DOHH2 (cell line): ENCODE results near the gene APH1B.

Experiments
- H3F3A ChIP-seq: fragments of 200-600 bp; sonication (generic), shearing (Covaris generic); 2 replicates; pipeline ENCODE4 v1.6.0; 2016; ENCODE audit warnings: antibody characterized with exemption, mild to moderate bottlenecking; ENCODE audit not compliant: control insufficient read depth, insufficient read depth
- H3K27ac ChIP-seq: fragments of 200-600 bp; sonication (generic); 2 replicates; pipeline ENCODE4 v1.5.1; 2014; ENCODE audit warnings: low read depth, mild to moderate bottlenecking, low read length, moderate library complexity
- H3K27me3 ChIP-seq: fragments of 200-600 bp; sonication (generic); 2 replicates; pipeline ENCODE4 v1.6.1; 2014; ENCODE audit warnings: mild to moderate bottlenecking, low read length, mixed read lengths; ENCODE audit not compliant: control insufficient read depth
- H3K36me3 ChIP-seq: fragments of 200-600 bp; sonication (generic); 2 replicates; pipeline ENCODE4 v1.6.1; 2014; ENCODE audit warnings: mild to moderate bottlenecking, low read length, moderate library complexity, mixed read lengths; ENCODE audit not compliant: control insufficient read depth
- H3K4me1 ChIP-seq: fragments of 200-600 bp; sonication (generic); 2 replicates; pipeline ENCODE4 v1.6.1; 2014; ENCODE audit warnings: mild to moderate bottlenecking, low read length, mixed read lengths; ENCODE audit not compliant: control insufficient read depth
- H3K4me2 ChIP-seq: fragments of 200-600 bp; sonication (generic); 2 replicates; pipeline ENCODE4 v1.6.0; 2014; ENCODE audit warnings: mild to moderate bottlenecking, low read length, moderate library complexity
- H3K4me3 ChIP-seq: fragments of 200-600 bp; sonication (generic); 2 replicates; pipeline ENCODE4 v1.5.1; 2014; ENCODE audit warnings: mild to moderate bottlenecking, low read length, mixed read lengths
- H3K79me2 ChIP-seq: fragments of 200-600 bp; sonication (generic); 2 replicates; pipeline ENCODE4 v1.6.1; 2014; ENCODE audit warnings: mild to moderate bottlenecking, low read length, mixed read lengths; ENCODE audit not compliant: control insufficient read depth
- H3K9me2 ChIP-seq: fragments of 200-600 bp; sonication (generic); replicated peaks from 2 replicates; pipeline ENCODE4 v1.6.1; 2014; ENCODE audit warnings: mild to moderate bottlenecking, low read length, mixed read lengths; ENCODE audit not compliant: control insufficient read depth
- H3K9me3 ChIP-seq: fragments of 200-600 bp; sonication (generic); 2 replicates; pipeline ENCODE4 v1.6.1; 2014; ENCODE audit warnings: antibody characterized with exemption, low read length, mixed read lengths; ENCODE audit not compliant: control insufficient read depth, insufficient read depth
- H4K20me1 ChIP-seq: fragments of 200-600 bp; sonication (generic); 2 replicates; pipeline ENCODE4 v1.6.0; 2014; ENCODE audit warnings: low read depth, mild to moderate bottlenecking, antibody characterized with exemption, low read length, moderate library complexity; ENCODE audit not compliant: control insufficient read depth, insufficient read depth
- CTCF ChIP-seq: fragments of 200-600 bp; sonication (generic); IDR thresholded peaks from one replicate; pipeline ENCODE4 v1.5.1; 2014; ENCODE audit warnings: antibody characterized with exemption, mild to moderate bottlenecking, low read depth, low read length; ENCODE audit not compliant: poor library complexity, severe bottlenecking
- EZH2phosphoT487 ChIP-seq: fragments of 200-600 bp; sonication (generic); IDR thresholded peaks from 2 replicates; pipeline ENCODE4 v1.6.1; 2017; ENCODE audit warnings: borderline replicate concordance, mild to moderate bottlenecking, antibody characterized with exemption, low read length, moderate library complexity, mixed read lengths

APH1B gene

GRCh38 chr15:63321462-63321861 lies 44.1 kb downstream of the APH1B start:
- Histone ChIP-seq H4K20me1 (no peaks in the 10 kb centered on the region), H3K36me3 (no peaks in the 10 kb centered on the region), H3K9me2 (no peaks in the 10 kb centered on the region), H3K4me2 (no peak overlapping the region), H3K79me2 (no peaks in the 10 kb centered on the region), H3K27me3 (peaks cover 15% of the 10 kb centered on the region; the same call in 1 of the 2 replicates), H3F3A (no peaks in the 10 kb centered on the region), H3K9me3 (no peaks in the 10 kb centered on the region), H3K27ac (no peak overlapping the region), H3K4me1 (no peaks in the 10 kb centered on the region), H3K4me3 (no peak overlapping the region)
- no peak for TF ChIP-seq CTCF
- no peak for TF ChIP-seq EZH2phosphoT487

- H3K4me1 ChIP-seq = no peaks in the 10 kb centered on the region
- H3K4me3 ChIP-seq = no peak overlapping the region
- TF ChIP-seq EZH2phosphoT487 (no peak), CTCF (no peak)
- H3K9me3 ChIP-seq = no peaks in the 10 kb centered on the region
- peaks cover 20% of the 10 kb centered on the region; the same call in 1 of the 2 replicates for H3K27me3 ChIP-seq
- no peaks in the 10 kb centered on the region for H3K36me3 ChIP-seq
- H4K20me1 ChIP-seq = no peaks in the 10 kb centered on the region
- no peak overlapping the region for H3K4me2 ChIP-seq
- no peaks in the 10 kb centered on the region for H3K9me2 ChIP-seq
- no peaks in the 10 kb centered on the region for H3F3A ChIP-seq
- no peak overlapping the region for H3K27ac ChIP-seq
- H3K79me2 ChIP-seq = no peaks in the 10 kb centered on the region
These were observed 45.1 kb downstream of the APH1B start for GRCh38 chr15:63322541-63322940.

GRCh38 chr15:63323798-63324563 lies 46.6 kb downstream of the APH1B start:
- Histone ChIP-seq H3K9me3 (no peaks in the 10 kb centered on the region), H3K36me3 (no peaks in the 10 kb centered on the region), H4K20me1 (no peaks in the 10 kb centered on the region), H3K79me2 (no peaks in the 10 kb centered on the region), H3K4me3 (no peak overlapping the region), H3K27me3 (peaks cover 24% of the 10 kb centered on the region; the same call in 1 of the 2 replicates), H3F3A (no peaks in the 10 kb centered on the region), H3K4me2 (no peak overlapping the region), H3K4me1 (no peaks in the 10 kb centered on the region), H3K9me2 (no peaks in the 10 kb centered on the region), H3K27ac (no peak overlapping the region)
- TF ChIP-seq CTCF = no peak
- TF ChIP-seq EZH2phosphoT487 = no peak
